HEK293 (cell line): ENCODE measurements around the gene SH3D19.

ENCODE experiments used
- CTCF ChIA-PET: fragments of 350-600 bp; formaldehyde crosslinking; extraction: SDS; loops from one replicate; lab custom pipeline; 2021; ENCODE audit warnings: antibody characterized with exemption; lab: Yijun Ruan, JAX
- POLR2A ChIA-PET: fragments of 300-600 bp; formaldehyde crosslinking; extraction: SDS; loops from one replicate; lab custom pipeline; 2020; ENCODE audit warnings: antibody characterized with exemption, inconsistent platforms; lab: Yijun Ruan, JAX
- H3K27ac ChIP-seq: fragments of 200-500 bp; sonication (Bioruptor generic); 2 replicates; pipeline ENCODE4 v1.5.1; 2014; ENCODE audit warnings: low read depth, low read length, control low read depth, inconsistent platforms; ENCODE audit errors: extremely low read depth
- H3K36me3 ChIP-seq, 2 experiments: fragments of 200-500 bp in 1 of 2; sonication (Bioruptor generic) in 1 of 2; 1 replicate in 1 of 2; 2 replicates in 1 of 2; pipeline ENCODE4 v1.5.1; 2014 to 2017; ENCODE audit warnings: inconsistent platforms in 2 of 2, low read length in 2 of 2; ENCODE audit not compliant: control insufficient read depth in 2 of 2, insufficient read depth in 1 of 2
- H3K4me1 ChIP-seq: fragments of 200-500 bp; sonication (Bioruptor generic); 2 replicates; pipeline ENCODE4 v1.5.1; 2014; ENCODE audit warnings: mild to moderate bottlenecking, low read length, inconsistent platforms; ENCODE audit not compliant: control insufficient read depth, insufficient read depth
- H3K4me3 ChIP-seq: 2 replicates; pipeline ENCODE4 v1.5.1; 2011; ENCODE audit warnings: low read depth, mild to moderate bottlenecking, control low read depth, low read length, moderate library complexity
- H3K9me3 ChIP-seq: fragments of 200-500 bp; sonication (Bioruptor generic); 2 replicates; pipeline ENCODE4 v1.5.1; 2014; ENCODE audit warnings: low read depth, low read length, inconsistent platforms; ENCODE audit not compliant: control insufficient read depth, insufficient read depth
- KLF10 ChIP-seq: fragments of 450-650 bp; IDR thresholded peaks from 2 replicates; pipeline ENCODE4 v1.5.1; 2018; ENCODE audit warnings: missing biosample characterization, mild to moderate bottlenecking, missing genetic modification characterization
- REPIN1 ChIP-seq: fragments of 450-650 bp; formaldehyde crosslinking; IDR thresholded peaks from 2 replicates; pipeline ENCODE4 v1.5.1; 2017; ENCODE audit warnings: missing biosample characterization, missing genetic modification characterization, low read depth
- SP7 ChIP-seq: fragments of 450-650 bp; formaldehyde crosslinking; IDR thresholded peaks from 2 replicates; pipeline ENCODE4 v1.5.1; 2016; ENCODE audit warnings: missing biosample characterization, missing genetic modification characterization
- ZBTB1 ChIP-seq: fragments of 450-650 bp; formaldehyde crosslinking; IDR thresholded peaks from 2 replicates; pipeline ENCODE4 v1.5.1; 2016; ENCODE audit warnings: missing biosample characterization, missing genetic modification characterization
- ZBTB17 ChIP-seq: fragments of 450-650 bp; formaldehyde crosslinking; IDR thresholded peaks from 2 replicates; pipeline ENCODE4 v1.5.1; 2016; ENCODE audit warnings: missing biosample characterization, missing genetic modification characterization
- ZFP41 ChIP-seq: fragments of 450-650 bp; formaldehyde crosslinking; IDR thresholded peaks from 2 replicates; pipeline ENCODE4 v1.5.1; 2016; ENCODE audit warnings: missing biosample characterization, missing genetic modification characterization, borderline replicate concordance
- ZNF184 ChIP-seq: fragments of 450-650 bp; IDR thresholded peaks from 2 replicates; pipeline ENCODE4 v1.5.1; 2018; ENCODE audit warnings: missing biosample characterization, mild to moderate bottlenecking, missing genetic modification characterization
- ZNF214 ChIP-seq: fragments of 450-650 bp; formaldehyde crosslinking; IDR thresholded peaks from 2 replicates; pipeline ENCODE4 v1.5.1; 2017; ENCODE audit warnings: missing biosample characterization, mild to moderate bottlenecking, missing genetic modification characterization, borderline replicate concordance
- ZNF280D ChIP-seq: fragments of 450-650 bp; formaldehyde crosslinking; IDR thresholded peaks from 2 replicates; pipeline ENCODE4 v1.5.1; 2016; ENCODE audit warnings: missing biosample characterization, missing genetic modification characterization
- ZNF292 ChIP-seq: fragments of 450-650 bp; formaldehyde crosslinking; IDR thresholded peaks from 2 replicates; pipeline ENCODE4 v1.5.1; 2016; ENCODE audit warnings: low read depth, missing biosample characterization, missing genetic modification characterization, borderline replicate concordance
- ZNF37A ChIP-seq: fragments of 450-650 bp; IDR thresholded peaks from 2 replicates; pipeline ENCODE4 v1.5.1; 2018; ENCODE audit warnings: missing biosample characterization, missing genetic modification characterization
- ZNF398 ChIP-seq: fragments of 450-650 bp; formaldehyde crosslinking; IDR thresholded peaks from 2 replicates; pipeline ENCODE4 v1.5.1; 2017; ENCODE audit warnings: missing biosample characterization, missing genetic modification characterization
- ZNF423 ChIP-seq: fragments of 450-650 bp; formaldehyde crosslinking; IDR thresholded peaks from 2 replicates; pipeline ENCODE4 v1.5.1; 2016; ENCODE audit warnings: missing biosample characterization, missing genetic modification characterization
- ZNF555 ChIP-seq: fragments of 450-650 bp; formaldehyde crosslinking; conservative IDR thresholded peaks from 2 replicates; pipeline ENCODE4 v1.5.1; 2017; ENCODE audit warnings: missing biosample characterization, mild to moderate bottlenecking, missing genetic modification characterization, inconsistent platforms
- ZNF571 ChIP-seq: fragments of 450-650 bp; formaldehyde crosslinking; IDR thresholded peaks from 2 replicates; pipeline ENCODE4 v1.5.0; 2017; ENCODE audit warnings: missing biosample characterization, missing genetic modification characterization
- ZNF645 ChIP-seq: fragments of 450-650 bp; formaldehyde crosslinking; IDR thresholded peaks from 2 replicates; pipeline ENCODE4; 2016; ENCODE audit warnings: missing biosample characterization, missing genetic modification characterization
- ZNF660 ChIP-seq: fragments of 450-650 bp; IDR thresholded peaks from 2 replicates; pipeline ENCODE4 v1.5.1; 2018; ENCODE audit warnings: missing biosample characterization, mild to moderate bottlenecking, missing genetic modification characterization
- ZSCAN23 ChIP-seq: fragments of 450-650 bp; formaldehyde crosslinking; IDR thresholded peaks from 2 replicates; pipeline ENCODE4 v1.5.1; 2016; ENCODE audit warnings: missing biosample characterization, missing genetic modification characterization
- ZSCAN5A ChIP-seq: fragments of 450-650 bp; formaldehyde crosslinking; IDR thresholded peaks from 2 replicates; pipeline ENCODE4 v1.5.1; 2016; ENCODE audit warnings: missing biosample characterization, missing genetic modification characterization
- ZXDB ChIP-seq: fragments of 450-650 bp; formaldehyde crosslinking; IDR thresholded peaks from 2 replicates; pipeline ENCODE4 v1.5.1; 2016; ENCODE audit warnings: missing biosample characterization, missing genetic modification characterization
- TF ChIP-seq, protein P1 (sequence below): fragments of 450-650 bp; formaldehyde crosslinking; IDR thresholded peaks from 2 replicates; pipeline ENCODE4 v1.5.1; 2016; ENCODE audit warnings: missing biosample characterization, missing genetic modification characterization

Gene SH3D19

DNA sequence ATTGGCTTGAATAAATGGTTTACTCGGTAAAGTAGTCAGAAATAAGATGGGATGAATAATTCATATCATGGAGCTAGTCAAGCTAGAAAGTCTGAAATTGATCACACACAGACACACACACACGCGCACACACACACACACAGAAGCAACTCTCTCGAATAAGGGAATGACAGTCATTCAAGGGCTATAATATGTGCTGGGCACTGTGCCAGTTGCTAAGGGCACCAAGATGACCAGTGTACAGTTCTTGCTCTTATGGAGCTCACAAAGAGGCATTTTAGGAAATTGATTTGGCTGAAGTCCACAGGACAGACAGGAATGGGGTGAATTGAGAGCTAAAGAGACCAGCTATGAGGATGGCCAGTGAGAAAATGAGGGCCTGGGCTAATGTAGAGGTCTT lies 34.2 kb upstream of the SH3D19 start (continued):
- no peak for TF ChIP-seq ZFP41
- TF ChIP-seq ZSCAN5A (tag by site-specific recombination), result no peak
- no peak for TF ChIP-seq ZNF37A (tag by site-specific recombination)
- no peak for TF ChIP-seq ZNF214 (tag by site-specific recombination)
- no peak for TF ChIP-seq KLF10

GRCh38 chr4:151358266-151358665 lies 32.9 kb upstream of the SH3D19 start:
- CTCF ChIA-PET, result interaction anchor here (0.6 kb wide), 1 partner anchor 212 kb away, joined by 3 read pairs; no protein-coding TSS in a partner anchor
- no peaks in the 10 kb centered on the region for H3K9me3 ChIP-seq
- H3K4me3 ChIP-seq, result no peak overlapping the region
- no peaks in the 10 kb centered on the region for H3K36me3 ChIP-seq
- POLR2A ChIA-PET, result no interaction called here
- no peaks in the 10 kb centered on the region for H3K4me1 ChIP-seq
- TF ChIP-seq ZSCAN23 (tag by site-specific recombination) (no peak), ZNF660 (tag by site-specific recombination) (no peak), SP7 (tag by site-specific recombination) (no peak), ZNF37A (tag by site-specific recombination) (no peak), ZBTB17 (tag by site-specific recombination) (no peak), ZNF280D (tag by site-specific recombination) (no peak)
- H3K27ac ChIP-seq, result no peak overlapping the region

GRCh38 chr4:151356510-151356909 lies 31.1 kb upstream of the SH3D19 start:
- no peaks in the 10 kb centered on the region for H3K36me3 ChIP-seq
- H3K4me3 ChIP-seq, result no peak overlapping the region
- no peaks in the 10 kb centered on the region for H3K4me1 ChIP-seq
- POLR2A ChIA-PET, result no interaction called here
- no peak overlapping the region for H3K27ac ChIP-seq
- TF ChIP-seq ZNF571, result no peak
- no peak for TF ChIP-seq ZNF423 (tag by site-specific recombination)
- TF ChIP-seq ZNF555 (tag by site-specific recombination), result no peak
- H3K9me3 ChIP-seq, result no peaks in the 10 kb centered on the region
- CTCF ChIA-PET, result no interaction called here

GRCh38 chr4:151355155-151355554 lies 29.8 kb upstream of the SH3D19 start:
- no peak overlapping the region for H3K4me3 ChIP-seq
- H3K36me3 ChIP-seq, result no peaks in the 10 kb centered on the region
- H3K9me3 ChIP-seq, result no peaks in the 10 kb centered on the region
- no peaks in the 10 kb centered on the region for H3K4me1 ChIP-seq
- no peak overlapping the region for H3K27ac ChIP-seq
- no peak for TF ChIP-seq ZXDB (tag by site-specific recombination)
- no peak for TF ChIP-seq ZNF398 (tag by site-specific recombination)
- TF ChIP-seq REPIN1 (tag by site-specific recombination), result no peak
- no peak for TF ChIP-seq ZNF292 (tag by site-specific recombination)
- TF ChIP-seq, protein P1, sequence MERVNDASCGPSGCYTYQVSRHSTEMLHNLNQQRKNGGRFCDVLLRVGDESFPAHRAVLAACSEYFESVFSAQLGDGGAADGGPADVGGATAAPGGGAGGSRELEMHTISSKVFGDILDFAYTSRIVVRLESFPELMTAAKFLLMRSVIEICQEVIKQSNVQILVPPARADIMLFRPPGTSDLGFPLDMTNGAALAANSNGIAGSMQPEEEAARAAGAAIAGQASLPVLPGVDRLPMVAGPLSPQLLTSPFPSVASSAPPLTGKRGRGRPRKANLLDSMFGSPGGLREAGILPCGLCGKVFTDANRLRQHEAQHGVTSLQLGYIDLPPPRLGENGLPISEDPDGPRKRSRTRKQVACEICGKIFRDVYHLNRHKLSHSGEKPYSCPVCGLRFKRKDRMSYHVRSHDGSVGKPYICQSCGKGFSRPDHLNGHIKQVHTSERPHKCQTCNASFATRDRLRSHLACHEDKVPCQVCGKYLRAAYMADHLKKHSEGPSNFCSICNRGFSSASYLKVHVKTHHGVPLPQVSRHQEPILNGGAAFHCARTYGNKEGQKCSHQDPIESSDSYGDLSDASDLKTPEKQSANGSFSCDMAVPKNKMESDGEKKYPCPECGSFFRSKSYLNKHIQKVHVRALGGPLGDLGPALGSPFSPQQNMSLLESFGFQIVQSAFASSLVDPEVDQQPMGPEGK (tag by site-specific recombination), result no peak
- no peak for TF ChIP-seq ZBTB1 (tag by site-specific recombination)
- no peak for TF ChIP-seq ZNF184 (tag by site-specific recombination)
- TF ChIP-seq ZNF645, result no peak
- ChIA-PET POLR2A (interaction anchor here (0.6 kb wide), 1 partner anchor 48 kb away, joined by 5 read pairs; no protein-coding TSS in a partner anchor), CTCF (no interaction called here)
